K562 (cell line): ENCODE measurements around the gene BTLA. TPM values are rescaled to one million over a fixed set of nuclear protein-coding genes. Genes with fewer than 3 reads are reported as not detected.

Source experiments
- ATAC-seq: fragments of 200-7000 bp; cut with Tn5 transposase; 3 replicates; pipeline ENCODE4 v1.9.1; 2020; ENCODE audit warnings: moderate library complexity
- BruUV-seq: library from RNA; stranded (reverse); fragments of 400-500 nt; replicated peaks from 2 replicates; lab custom pipeline; 2021; lab: Mats Ljungman, UMichigan
- CTCF ChIA-PET: fragments of 300-600 bp; formaldehyde crosslinking; extraction: SDS; loops from one replicate; lab custom pipeline; 2021; ENCODE audit warnings: low intra/inter-chr PET ratio; lab: Yijun Ruan, JAX
- POLR2A ChIA-PET: fragments of 300-600, 350-650 bp; sonication (Branson Sonifier 250); formaldehyde crosslinking; extraction: SDS; loops from one replicate; lab custom pipeline; 2021; ENCODE audit warnings: antibody characterized with exemption, inconsistent platforms; lab: Yijun Ruan, JAX
- DNase-seq, 4 experiments: peaks; one replicate each; pipeline versions ENCODE4 v3.0.0 to v3.0.0-alpha.2; 2011 to 2018; ENCODE audit warnings: low spot score in 3 of 4, mixed read lengths in 3 of 4; ENCODE audit errors: extremely low read depth in 1 of 4
- FAIRE-seq: peaks from 2 replicates; lab custom pipeline; 2011; peaks lifted over from hg19 to GRCh38; lab: Jason Lieb, UNC
- H2AFZ ChIP-seq: 2 replicates; pipeline ENCODE4 v1.6.0; 2011; ENCODE audit warnings: low read depth, low read length, control low read depth, inconsistent platforms
- H3K27ac ChIP-seq: fragments of 200-600 bp; 3 replicates; pipeline ENCODE4 v1.8.0; 2011; ENCODE audit warnings: low read depth, mild to moderate bottlenecking, control low read depth, inconsistent platforms, low read length, moderate library complexity, mixed read lengths; ENCODE audit errors: extremely low read depth
- H3K27me3 ChIP-seq, 2 experiments: fragments of 300-600 bp in 1 of 2; 2 replicates in 1 of 2; 3 replicates in 1 of 2; pipeline versions ENCODE4 v1.6.0 to v1.8.0; 2011; ENCODE audit warnings: inconsistent platforms in 2 of 2, low read length in 2 of 2, mild to moderate bottlenecking in 1 of 2, mixed read lengths in 1 of 2, moderate library complexity in 1 of 2; ENCODE audit not compliant: control insufficient read depth in 2 of 2, insufficient read depth in 2 of 2
- H3K36me3 ChIP-seq: fragments of 300-600 bp; 3 replicates; pipeline ENCODE4 v1.8.0; 2011; ENCODE audit warnings: mild to moderate bottlenecking, low read length, inconsistent platforms; ENCODE audit not compliant: control insufficient read depth, insufficient read depth
- H3K4me1 ChIP-seq, 2 experiments: fragments of 200-600 bp in 1 of 2; replicated peaks in 1 of 2; 2 replicates in 1 of 2; 3 replicates in 1 of 2; pipeline versions ENCODE4 v1.5.1 to v1.8.0; 2011; ENCODE audit warnings: inconsistent platforms in 2 of 2, low read length in 2 of 2, mild to moderate bottlenecking in 1 of 2, mixed read lengths in 1 of 2, moderate library complexity in 1 of 2; ENCODE audit not compliant: control insufficient read depth in 2 of 2, insufficient read depth in 2 of 2
- H3K4me2 ChIP-seq: 2 replicates; pipeline ENCODE4 v1.6.1; 2011; ENCODE audit warnings: low read length, control low read depth, inconsistent platforms, mixed read lengths; ENCODE audit not compliant: insufficient read depth
- H3K4me3 ChIP-seq: fragments of 200-600 bp; sonication (generic), shearing (Covaris generic); 2 replicates; pipeline ENCODE4 v1.5.1; 2016; ENCODE audit warnings: control low read depth, inconsistent platforms
- H3K79me2 ChIP-seq: fragments of 200-600 bp; 3 replicates; pipeline ENCODE4 v1.8.0; 2011; ENCODE audit warnings: low read length, inconsistent platforms; ENCODE audit not compliant: control insufficient read depth, insufficient read depth
- H3K9ac ChIP-seq, 2 experiments: 2 replicates each; pipeline versions ENCODE4 v1.6.0 to v1.6.1; 2011; ENCODE audit warnings: low read depth in 2 of 2, low read length in 2 of 2, control low read depth in 1 of 2, inconsistent platforms in 1 of 2, mild to moderate bottlenecking in 1 of 2, mixed read lengths in 1 of 2; ENCODE audit not compliant: insufficient read depth in 1 of 2
- H3K9me1 ChIP-seq: one replicate; pipeline ENCODE4 v1.6.0; 2011; ENCODE audit warnings: inconsistent platforms, mild to moderate bottlenecking, low read length, moderate library complexity; ENCODE audit not compliant: control insufficient read depth, insufficient read depth
- H3K9me3 ChIP-seq: replicated peaks from 2 replicates; pipeline ENCODE4 v1.5.1; 2011; ENCODE audit warnings: low read depth, low read length, inconsistent platforms; ENCODE audit not compliant: control insufficient read depth, insufficient read depth
- H4K20me1 ChIP-seq: replicated peaks from 2 replicates; pipeline ENCODE4 v1.6.1; 2011; ENCODE audit warnings: low read length, inconsistent platforms, mixed read lengths; ENCODE audit not compliant: control insufficient read depth, insufficient read depth
- ATF7 ChIP-seq: fragments of 450-650 bp; IDR thresholded peaks from 2 replicates; pipeline ENCODE4 v1.7.1; 2014; ENCODE audit warnings: mild to moderate bottlenecking, moderate library complexity
- CCNT2 ChIP-seq: IDR thresholded peaks from 2 replicates; pipeline ENCODE4 v1.6.1; 2011; ENCODE audit warnings: borderline replicate concordance, low read depth, mild to moderate bottlenecking, moderate library complexity, mixed read lengths, low read length; ENCODE audit not compliant: insufficient read length; ENCODE audit errors: extremely low read depth
- MAFK ChIP-seq: IDR thresholded peaks from 2 replicates; pipeline ENCODE4 v1.6.1; 2011; ENCODE audit warnings: low read length, improper control_type of control experiment
- POLR2B ChIP-seq: fragments of 450-650 bp; IDR thresholded peaks from 2 replicates; pipeline ENCODE4 v1.6.1; 2018; ENCODE audit warnings: low read depth; ENCODE audit not compliant: partially characterized antibody
- PTTG1 ChIP-seq: fragments of 450-650 bp; IDR thresholded peaks from 2 replicates; pipeline ENCODE4 v1.6.1; 2016; ENCODE audit warnings: low read depth, mild to moderate bottlenecking, missing genetic modification characterization, missing compliant biosample characterization
- TAF15 ChIP-seq: fragments of 200-400 bp; formaldehyde crosslinking; IDR thresholded peaks from 2 replicates; pipeline ENCODE4 v1.6.1; 2017; ENCODE audit warnings: mild to moderate bottlenecking, low read depth, low read length, moderate library complexity
- TARDBP ChIP-seq: fragments of 450-650 bp; IDR thresholded peaks from 2 replicates; pipeline ENCODE4 v1.6.1; 2016
- ZNF584 ChIP-seq: fragments of 200-800 bp; sonication (Bioruptor generic); IDR thresholded peaks from 2 replicates; pipeline ENCODE4 v1.6.1; 2016; ENCODE audit warnings: low read depth, mild to moderate bottlenecking, missing genetic modification characterization, missing compliant biosample characterization
- in situ Hi-C: fragments of 300-500 bp; cut with MboI; formaldehyde crosslinking; loops from 4 replicates; pipeline ENCODE4 v1.15.0; 2018; ENCODE audit warnings: inconsistent platforms, mixed read lengths
- intact Hi-C: fragments of 100-400 bp; cut with micrococcal nuclease; formaldehyde crosslinking; loops from 2 replicates; pipeline ENCODE4 v1.14.2; 2022
- polyA plus RNA-seq, 8 experiments: library from polyadenylated mRNA; depleted of rRNA in 4 of 8; stranded (reverse) in 5 of 8; unstranded in 3 of 8; fragments of >200 nt; fragmentation: Nextera tagmentation in 2 of 8; fragmentation: Illumina TruSeq in 1 of 8; extraction: Ambion mirVana in 2 of 8; extraction: Trizol in 1 of 8; gene quantifications; 2 replicates each; pipeline versions ENCODE4 v1.2.1 to v1.2.3, GENCODE V29; 2011 to 2014; ENCODE audit warnings: inconsistent platforms in 1 of 8, missing spikeins in 1 of 8
- total RNA-seq, 7 experiments: library from RNA; depleted of rRNA in 6 of 7; stranded (reverse); fragments of >200 nt in 6 of 7; fragmentation: Illumina TruSeq in 2 of 7; extraction: Trizol in 2 of 7; gene quantifications; 2 replicates each; pipeline versions ENCODE4 v1.2.1 to v1.2.3, GENCODE V29; 2011 to 2021; ENCODE audit warnings: low replicate concordance in 1 of 7
- TF ChIP-seq, protein P1 (sequence below): fragments of 450-650 bp; formaldehyde crosslinking; IDR thresholded peaks from 2 replicates; pipeline ENCODE4 v1.4.0; 2020; ENCODE audit warnings: mild to moderate bottlenecking, moderate library complexity
- TF ChIP-seq, protein P2 (sequence below): fragments of 450-650 bp; formaldehyde crosslinking; IDR thresholded peaks from 2 replicates; pipeline ENCODE4 v1.4.0; 2020; ENCODE audit warnings: mild to moderate bottlenecking, moderate library complexity

The BTLA gene
- total and polyA plus RNA-seq, 9 of the 15 experiments (the other 6 are each of a cell fraction or from before 2014, with no cell fraction given) = 0.22 TPM; not detected in 8

DNA sequence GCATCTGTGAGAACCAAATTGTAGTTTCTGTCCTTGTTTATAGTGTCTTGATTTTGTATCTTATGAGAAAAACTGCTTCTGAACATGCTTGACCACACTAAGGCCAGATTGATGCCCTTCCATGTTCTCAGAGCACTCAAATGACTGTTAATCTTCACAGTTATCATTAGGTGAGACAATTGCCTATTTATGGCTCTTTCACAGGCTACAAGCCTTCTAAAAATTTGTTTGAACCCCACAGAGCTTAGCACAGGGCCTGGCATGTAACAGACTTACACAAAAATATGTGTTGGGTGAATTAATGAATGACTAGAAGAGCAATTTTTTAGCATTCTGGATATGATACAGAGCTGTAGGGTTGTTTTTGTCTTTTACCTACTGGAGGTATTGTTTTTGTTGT lies 43.1 kb downstream of the BTLA start:
- POLR2A ChIA-PET = no interaction called here
- FAIRE-seq = no peak

More for the DNA sequence above, 43.1 kb downstream of the BTLA start:
- H3K9ac ChIP-seq = no peak overlapping the region
- no TSS peak for BruUV-seq
- intact Hi-C loops = no loop called here
- H3K4me3 ChIP-seq = no peak overlapping the region
- no peak for ATAC-seq
- H3K27ac ChIP-seq = no peak overlapping the region
- TF ChIP-seq CCNT2 = no peak
- no peak for TF ChIP-seq PTTG1 (tag)
- no peak for TF ChIP-seq ATF7
- no peak for TF ChIP-seq MAFK
- no peak for TF ChIP-seq TARDBP
- TF ChIP-seq ZNF584 (CRISPR knock-in tag) = no peak
- no peak for TF ChIP-seq POLR2B
- no peak for TF ChIP-seq TAF15
- TF ChIP-seq, protein P1, sequence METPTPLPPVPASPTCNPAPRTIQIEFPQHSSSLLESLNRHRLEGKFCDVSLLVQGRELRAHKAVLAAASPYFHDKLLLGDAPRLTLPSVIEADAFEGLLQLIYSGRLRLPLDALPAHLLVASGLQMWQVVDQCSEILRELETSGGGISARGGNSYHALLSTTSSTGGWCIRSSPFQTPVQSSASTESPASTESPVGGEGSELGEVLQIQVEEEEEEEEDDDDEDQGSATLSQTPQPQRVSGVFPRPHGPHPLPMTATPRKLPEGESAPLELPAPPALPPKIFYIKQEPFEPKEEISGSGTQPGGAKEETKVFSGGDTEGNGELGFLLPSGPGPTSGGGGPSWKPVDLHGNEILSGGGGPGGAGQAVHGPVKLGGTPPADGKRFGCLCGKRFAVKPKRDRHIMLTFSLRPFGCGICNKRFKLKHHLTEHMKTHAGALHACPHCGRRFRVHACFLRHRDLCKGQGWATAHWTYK = no peak
- TF ChIP-seq, protein P2, sequence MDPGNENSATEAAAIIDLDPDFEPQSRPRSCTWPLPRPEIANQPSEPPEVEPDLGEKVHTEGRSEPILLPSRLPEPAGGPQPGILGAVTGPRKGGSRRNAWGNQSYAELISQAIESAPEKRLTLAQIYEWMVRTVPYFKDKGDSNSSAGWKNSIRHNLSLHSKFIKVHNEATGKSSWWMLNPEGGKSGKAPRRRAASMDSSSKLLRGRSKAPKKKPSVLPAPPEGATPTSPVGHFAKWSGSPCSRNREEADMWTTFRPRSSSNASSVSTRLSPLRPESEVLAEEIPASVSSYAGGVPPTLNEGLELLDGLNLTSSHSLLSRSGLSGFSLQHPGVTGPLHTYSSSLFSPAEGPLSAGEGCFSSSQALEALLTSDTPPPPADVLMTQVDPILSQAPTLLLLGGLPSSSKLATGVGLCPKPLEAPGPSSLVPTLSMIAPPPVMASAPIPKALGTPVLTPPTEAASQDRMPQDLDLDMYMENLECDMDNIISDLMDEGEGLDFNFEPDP = no peak
- no peaks in the 10 kb centered on the region for H3K9me3 ChIP-seq
- H3K9me1 ChIP-seq = no peaks in the 10 kb centered on the region
- CTCF ChIA-PET = no interaction called here
- in situ Hi-C loops = no loop called here
- H4K20me1 ChIP-seq = no peaks in the 10 kb centered on the region
- no peak for DNase-seq
- no peak overlapping the region for H3K4me2 ChIP-seq
- no peaks in the 10 kb centered on the region for H3K79me2 ChIP-seq
- no peaks in the 10 kb centered on the region for H3K4me1 ChIP-seq
- H3K36me3 ChIP-seq = no peaks in the 10 kb centered on the region
- H2AFZ ChIP-seq = no peak overlapping the region
- H3K27me3 ChIP-seq = no peaks in the 10 kb centered on the region
